Measurements from ENCODE around the gene LLGL1. TPM values are rescaled to one million over a fixed set of nuclear protein-coding genes. Genes with fewer than 3 reads are reported as not detected.

Gene LLGL1
- total RNA-seq, 1 experiment from 2014 or later: 44.3 TPM

DNA sequence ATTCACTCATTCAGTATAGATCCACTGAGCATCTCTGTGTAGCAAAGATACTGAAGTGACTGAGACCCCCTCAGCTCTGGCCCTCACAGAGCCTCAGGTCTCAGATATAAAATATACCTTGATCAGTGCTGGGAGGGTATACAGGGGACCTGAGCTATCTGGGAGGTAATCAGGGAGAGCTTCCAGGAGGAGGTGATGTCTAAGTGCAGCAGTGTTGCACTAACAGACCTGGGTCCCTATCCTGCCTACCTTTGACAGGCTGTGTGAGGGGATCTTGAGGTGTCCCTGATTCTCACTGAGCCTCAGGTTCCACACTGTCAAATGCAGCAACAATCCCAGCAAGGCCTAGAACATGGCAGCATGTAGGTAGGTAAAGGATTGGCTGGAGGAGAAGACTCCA is 48.3 kb upstream of the LLGL1 start:
- Histone ChIP-seq H3K4me3 (replicated peaks in 1 of 2; ENCODE audit: low read depth in 1 of 2, low read length in 2 of 2) (no peak overlapping the region), H3K4me2 (ENCODE audit: low read length) (no peak overlapping the region), H3K4me1 (ENCODE audit: control insufficient read depth in 1 of 2, insufficient read depth in 2 of 2, low read length in 2 of 2) (peaks cover 3 to 8% of the 10 kb centered on the region in 2 experiments; a peak in 3 of 4 replicates), H3K9me2 (ENCODE audit: insufficient read depth) (no peaks in the 10 kb centered on the region), H3K27ac (ENCODE audit: low read depth, low read length) (no peak overlapping the region), H3K36me3 (ENCODE audit: control insufficient read depth in 1 of 2, insufficient read depth in 2 of 2, low read length in 2 of 2) (no peaks in the 10 kb centered on the region), H4K20me1 (ENCODE audit: insufficient read depth) (no peaks in the 10 kb centered on the region), H3K9ac (ENCODE audit: low read length) (no peak overlapping the region), H3K9me3 (ENCODE audit: control insufficient read depth in 1 of 2, insufficient read depth in 1 of 2, low read depth in 1 of 2, low read length in 2 of 2) (no peaks in the 10 kb centered on the region), H3K79me2 (ENCODE audit: insufficient read depth, low read length) (no peaks in the 10 kb centered on the region), H2AFZ (ENCODE audit: low read depth, low read length, poor library complexity, severe bottlenecking) (no peak overlapping the region), H3K27me3 (ENCODE audit: insufficient read depth, low read length) (no peaks in the 10 kb centered on the region)
- intact Hi-C loops (cut with micrococcal nuclease): no loop called here
- ATAC-seq (no peak), DNase-seq (ENCODE audit: low read depth, low spot score) (no peak)
- no TSS peak for BruUV-seq (replicated peaks)
- TF ChIP-seq, protein P1, sequence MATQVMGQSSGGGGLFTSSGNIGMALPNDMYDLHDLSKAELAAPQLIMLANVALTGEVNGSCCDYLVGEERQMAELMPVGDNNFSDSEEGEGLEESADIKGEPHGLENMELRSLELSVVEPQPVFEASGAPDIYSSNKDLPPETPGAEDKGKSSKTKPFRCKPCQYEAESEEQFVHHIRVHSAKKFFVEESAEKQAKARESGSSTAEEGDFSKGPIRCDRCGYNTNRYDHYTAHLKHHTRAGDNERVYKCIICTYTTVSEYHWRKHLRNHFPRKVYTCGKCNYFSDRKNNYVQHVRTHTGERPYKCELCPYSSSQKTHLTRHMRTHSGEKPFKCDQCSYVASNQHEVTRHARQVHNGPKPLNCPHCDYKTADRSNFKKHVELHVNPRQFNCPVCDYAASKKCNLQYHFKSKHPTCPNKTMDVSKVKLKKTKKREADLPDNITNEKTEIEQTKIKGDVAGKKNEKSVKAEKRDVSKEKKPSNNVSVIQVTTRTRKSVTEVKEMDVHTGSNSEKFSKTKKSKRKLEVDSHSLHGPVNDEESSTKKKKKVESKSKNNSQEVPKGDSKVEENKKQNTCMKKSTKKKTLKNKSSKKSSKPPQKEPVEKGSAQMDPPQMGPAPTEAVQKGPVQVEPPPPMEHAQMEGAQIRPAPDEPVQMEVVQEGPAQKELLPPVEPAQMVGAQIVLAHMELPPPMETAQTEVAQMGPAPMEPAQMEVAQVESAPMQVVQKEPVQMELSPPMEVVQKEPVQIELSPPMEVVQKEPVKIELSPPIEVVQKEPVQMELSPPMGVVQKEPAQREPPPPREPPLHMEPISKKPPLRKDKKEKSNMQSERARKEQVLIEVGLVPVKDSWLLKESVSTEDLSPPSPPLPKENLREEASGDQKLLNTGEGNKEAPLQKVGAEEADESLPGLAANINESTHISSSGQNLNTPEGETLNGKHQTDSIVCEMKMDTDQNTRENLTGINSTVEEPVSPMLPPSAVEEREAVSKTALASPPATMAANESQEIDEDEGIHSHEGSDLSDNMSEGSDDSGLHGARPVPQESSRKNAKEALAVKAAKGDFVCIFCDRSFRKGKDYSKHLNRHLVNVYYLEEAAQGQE (IDR thresholded peaks at IDR 0.05; ENCODE audit: low read depth): no peak
- TF ChIP-seq, protein P2, sequence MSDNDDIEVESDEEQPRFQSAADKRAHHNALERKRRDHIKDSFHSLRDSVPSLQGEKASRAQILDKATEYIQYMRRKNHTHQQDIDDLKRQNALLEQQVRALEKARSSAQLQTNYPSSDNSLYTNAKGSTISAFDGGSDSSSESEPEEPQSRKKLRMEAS (IDR thresholded peaks at IDR 0.05): no peak
- no peak for TF ChIP-seq POLR2AphosphoS5 (IDR thresholded peaks at IDR 0.05; ENCODE audit: low read depth, low read length)
- no peak for TF ChIP-seq ZNF274 (IDR thresholded peaks at IDR 0.05; ENCODE audit: low read depth, low read length)
- no peak for TF ChIP-seq FOSL1 (IDR thresholded peaks at IDR 0.05; ENCODE audit: low read depth)
- no peak for TF ChIP-seq SRF (IDR thresholded peaks at IDR 0.05; ENCODE audit: low read depth)
- TF ChIP-seq SP1 (IDR thresholded peaks at IDR 0.05; ENCODE audit: low read depth): no peak
- TF ChIP-seq POLR2A (IDR thresholded peaks at IDR 0.05; ENCODE audit: borderline replicate concordance, extremely low read depth, insufficient read depth, insufficient read length): no peak
- TF ChIP-seq, protein P3, sequence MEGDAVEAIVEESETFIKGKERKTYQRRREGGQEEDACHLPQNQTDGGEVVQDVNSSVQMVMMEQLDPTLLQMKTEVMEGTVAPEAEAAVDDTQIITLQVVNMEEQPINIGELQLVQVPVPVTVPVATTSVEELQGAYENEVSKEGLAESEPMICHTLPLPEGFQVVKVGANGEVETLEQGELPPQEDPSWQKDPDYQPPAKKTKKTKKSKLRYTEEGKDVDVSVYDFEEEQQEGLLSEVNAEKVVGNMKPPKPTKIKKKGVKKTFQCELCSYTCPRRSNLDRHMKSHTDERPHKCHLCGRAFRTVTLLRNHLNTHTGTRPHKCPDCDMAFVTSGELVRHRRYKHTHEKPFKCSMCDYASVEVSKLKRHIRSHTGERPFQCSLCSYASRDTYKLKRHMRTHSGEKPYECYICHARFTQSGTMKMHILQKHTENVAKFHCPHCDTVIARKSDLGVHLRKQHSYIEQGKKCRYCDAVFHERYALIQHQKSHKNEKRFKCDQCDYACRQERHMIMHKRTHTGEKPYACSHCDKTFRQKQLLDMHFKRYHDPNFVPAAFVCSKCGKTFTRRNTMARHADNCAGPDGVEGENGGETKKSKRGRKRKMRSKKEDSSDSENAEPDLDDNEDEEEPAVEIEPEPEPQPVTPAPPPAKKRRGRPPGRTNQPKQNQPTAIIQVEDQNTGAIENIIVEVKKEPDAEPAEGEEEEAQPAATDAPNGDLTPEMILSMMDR (IDR thresholded peaks at IDR 0.05 in 2 of 3, conservative IDR thresholded peaks at IDR 0.05 in 1 of 3; ENCODE audit: borderline replicate concordance in 1 of 3, insufficient read depth in 1 of 3, low read depth in 2 of 3, low read length in 2 of 3): no peak
- no peak for TF ChIP-seq EZH2 (IDR thresholded peaks at IDR 0.05)
- TF ChIP-seq SIN3A (IDR thresholded peaks at IDR 0.05; ENCODE audit: low read depth): no peak
- TF ChIP-seq EZH2phosphoT487 (IDR thresholded peaks at IDR 0.05; ENCODE audit: borderline replicate concordance): no peak
- RAD21 ChIA-PET (ENCODE audit: low non-redundant PET in 1 of 2, low total read pairs in 2 of 2, uncharacterized antibody in 2 of 2, unreplicated experiment in 2 of 2): no interaction called here
- CTCF ChIA-PET: no interaction called here
- POLR2A ChIA-PET: no interaction called here
